ENCODE measurements around the gene SPAAR.
A peak's percentile ranks its signal among the peaks of the same experiment; 100 is the strongest.

The SPAAR gene

DNA sequence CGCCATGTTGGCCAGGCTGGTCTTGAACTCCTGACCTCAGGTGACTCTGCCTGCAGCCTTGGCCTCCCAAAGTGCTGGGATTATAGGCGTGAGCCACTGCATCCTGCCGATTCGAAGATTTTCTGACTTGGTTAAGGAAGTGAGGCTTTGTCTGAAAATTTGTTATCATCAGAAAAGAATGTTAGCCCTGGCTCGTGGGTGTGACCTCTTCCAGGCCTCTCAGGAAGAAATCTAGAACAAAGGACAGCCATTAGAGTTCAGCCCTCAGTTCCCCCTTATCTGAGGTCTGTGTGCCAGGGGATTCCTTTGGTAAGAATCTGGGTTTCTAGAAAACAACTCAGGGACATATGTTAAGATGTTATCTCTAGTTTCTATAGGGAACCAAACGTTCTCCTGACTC is 42.4 kb downstream of the SPAAR start:
- DNase-seq = peak; percentile 69

DNA sequence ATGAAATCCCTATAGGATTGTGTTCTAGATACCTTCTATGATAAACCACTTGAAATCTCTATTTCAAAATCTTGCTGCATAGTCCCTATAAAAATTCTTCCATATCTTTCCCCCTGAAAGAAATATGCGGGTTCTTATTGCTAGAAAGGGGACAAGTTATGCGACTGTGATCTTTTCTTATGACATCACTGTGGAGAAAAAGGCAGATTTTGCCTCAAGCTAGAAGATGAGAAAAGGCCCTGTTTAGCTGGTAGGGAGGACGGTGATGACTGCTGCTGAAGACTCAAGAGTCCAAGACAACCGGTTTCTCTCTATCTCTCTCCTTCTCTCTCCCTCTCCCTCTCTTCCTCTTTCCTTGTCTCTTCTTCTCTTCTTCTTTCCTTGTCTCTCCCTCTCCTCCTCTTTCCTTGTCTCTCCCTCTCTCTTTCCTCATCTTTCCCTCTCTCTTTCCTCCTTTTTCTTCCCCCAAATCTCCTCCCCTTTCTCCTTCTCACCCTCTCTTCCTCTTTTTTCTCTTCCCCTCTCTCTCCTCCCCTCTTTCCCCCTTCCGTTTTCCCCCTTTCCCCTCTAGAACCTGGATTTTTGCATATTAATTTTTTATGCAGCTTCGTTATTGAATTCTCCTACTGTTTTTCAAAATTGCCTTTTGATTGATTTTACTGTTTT is 43.4 kb downstream of the SPAAR start:
- no peak for DNase-seq

GRCh38 chr9:35954942-35955546 is 45.8 kb downstream of the SPAAR start:
- DNase-seq = peak; percentile 80

DNA sequence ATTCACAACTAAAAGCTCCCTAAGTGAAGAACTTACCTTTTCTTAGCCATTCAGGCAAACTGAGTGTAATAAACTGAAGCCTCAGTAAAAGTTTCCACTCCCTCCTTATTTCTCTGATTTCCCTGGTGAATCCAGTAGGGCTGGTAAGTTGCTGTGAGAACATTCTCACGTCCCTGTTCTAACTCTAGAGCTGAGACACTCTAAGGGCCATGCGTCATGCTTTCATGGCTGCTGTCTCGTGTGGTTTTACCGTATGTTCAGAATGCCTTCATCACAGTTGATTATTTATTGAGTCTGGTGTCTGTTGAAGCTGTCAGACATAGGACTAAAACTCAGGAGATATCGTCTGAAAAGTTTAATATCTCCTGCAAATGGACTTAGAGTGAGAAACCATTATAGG is 47.4 kb downstream of the SPAAR start:
- DNase-seq = no peak

GRCh38 chr9:35958104-35958837 is 49.0 kb downstream of the SPAAR start, which contains the start of gene OR2S2:
Gene OR2S2, minus strand, starts transcription at chr9:35958154. Its CDS starts 56 bp downstream, at chr9:35958098.
- no peak for DNase-seq

DNA sequence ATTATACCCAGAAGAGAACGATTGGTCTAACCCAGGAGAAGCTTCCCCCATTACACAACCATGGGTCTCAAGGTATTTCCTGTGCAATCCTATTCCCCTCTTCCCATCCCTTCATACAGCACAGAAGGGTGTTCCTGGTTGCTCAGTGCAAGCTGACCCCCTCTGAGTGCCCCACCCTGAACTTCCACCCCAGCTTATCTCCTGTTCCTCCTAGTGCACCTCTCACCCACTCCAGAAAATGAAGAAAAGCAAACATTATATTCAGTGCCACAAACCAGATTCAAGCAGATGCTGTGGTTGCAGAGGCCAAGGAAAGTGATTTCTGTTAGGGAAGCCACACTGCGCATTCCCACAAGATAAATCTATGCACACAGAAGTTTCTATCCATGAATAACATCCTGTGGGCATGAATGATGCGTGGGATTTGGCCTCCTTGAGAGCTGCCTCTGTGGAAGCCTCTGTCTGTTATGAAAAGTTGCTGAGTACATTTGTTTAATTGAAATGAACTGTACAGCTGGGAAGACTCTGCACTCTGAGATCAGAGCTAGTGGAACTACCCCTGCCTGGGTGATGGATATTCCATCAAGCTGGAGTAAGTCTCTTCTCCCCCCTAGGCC is 50.9 kb downstream of the SPAAR start:
- no peak for DNase-seq

All from islet precursor cell (in vitro differentiated cells).